Endodermal cell (in vitro differentiated cells): ENCODE data around the gene SLC3A2. TPM values are rescaled to one million over a fixed set of nuclear protein-coding genes. Genes with fewer than 3 reads are reported as not detected.
A peak's percentile ranks its signal among the peaks of the same experiment; 100 is the strongest.

Experiments used
- DNase-seq: peaks from one replicate; pipeline ENCODE4 v3.0.0-alpha.2; 2017
- H3K27ac ChIP-seq: 2 replicates; pipeline ENCODE4 v1.5.1; 2013; ENCODE audit warnings: mild to moderate bottlenecking, low read depth, low read length, moderate library complexity
- H3K27me3 ChIP-seq: 2 replicates; pipeline ENCODE4 v1.6.1; 2013; ENCODE audit warnings: mild to moderate bottlenecking, low read length, moderate library complexity; ENCODE audit not compliant: insufficient read depth, control insufficient read depth, poor library complexity, severe bottlenecking
- H3K36me3 ChIP-seq: 2 replicates; pipeline ENCODE4 v1.7.0; 2013; ENCODE audit warnings: mild to moderate bottlenecking, low read length, moderate library complexity; ENCODE audit not compliant: control insufficient read depth, insufficient read depth
- H3K4me1 ChIP-seq: one replicate; pipeline ENCODE4 v1.7.0; 2013; ENCODE audit warnings: low read length; ENCODE audit not compliant: control insufficient read depth, insufficient read depth
- H3K4me3 ChIP-seq: 2 replicates; pipeline ENCODE4 v1.5.1; 2013; ENCODE audit warnings: mild to moderate bottlenecking, low read length, moderate library complexity
- H3K9ac ChIP-seq: 2 replicates; pipeline ENCODE4 v1.6.1; 2013; ENCODE audit warnings: mild to moderate bottlenecking, low read length, moderate library complexity; ENCODE audit not compliant: poor library complexity, severe bottlenecking; ENCODE audit errors: extremely low read depth
- H3K9me3 ChIP-seq: 2 replicates; pipeline ENCODE4 v1.6.1; 2013; ENCODE audit warnings: mild to moderate bottlenecking, low read length, moderate library complexity; ENCODE audit not compliant: control insufficient read depth
- H3K27ac Mint-ChIP-seq: 2 replicates; pipeline ENCODE4 v1.8.0; 2020; ENCODE audit warnings: mixed read lengths
- H3K27me3 Mint-ChIP-seq: 2 replicates; pipeline ENCODE4 v1.8.0; 2021; ENCODE audit warnings: mild to moderate bottlenecking, mixed read lengths; ENCODE audit not compliant: insufficient read depth
- H3K36me3 Mint-ChIP-seq: 2 replicates; pipeline ENCODE4 v1.8.0; 2020; ENCODE audit warnings: low read depth, mixed read lengths
- H3K4me1 Mint-ChIP-seq: 2 replicates; pipeline ENCODE4 v1.8.0; 2020; ENCODE audit warnings: mixed read lengths
- H3K4me3 Mint-ChIP-seq: 2 replicates; pipeline ENCODE4 v1.8.0; 2020; ENCODE audit warnings: mild to moderate bottlenecking, moderate library complexity, mixed read lengths
- H3K9me3 Mint-ChIP-seq: 2 replicates; pipeline ENCODE4 v1.8.0; 2020; ENCODE audit warnings: mild to moderate bottlenecking, mixed read lengths
- CTCF ChIP-seq: fragments of 200-600 bp; sonication (generic); conservative IDR thresholded peaks from 2 replicates; pipeline ENCODE4 v1.5.0; 2021; ENCODE audit warnings: antibody characterized with exemption, mild to moderate bottlenecking
- WGBS, 2 experiments: methylation state at CpG; one replicate each; pipeline versions ENCODE4 v1.1.5 to v1.1.7; 2013; ENCODE audit warnings: missing lambda C conversion rate in 2 of 2, mixed read lengths in 1 of 2; ENCODE audit not compliant: insufficient coverage in 1 of 2, insufficient read length in 1 of 2; 5-methylcytosine and 5-hydroxymethylcytosine counted together
- total RNA-seq, 2 donors: library from RNA; stranded (reverse); fragmentation: NEBNext Ultra II Directional in 1 of 2; extraction: Animal tissue kit (Norgen Biotek cat#: 25700) in 1 of 2; gene quantifications; 2 replicates in 1 of 2; 3 replicates in 1 of 2; pipeline ENCODE4 v1.2.1, GENCODE V29; 2021

Gene SLC3A2
- total RNA-seq, 2 donors from 2014 or later: 438 to 488 TPM

- no peak overlapping the region for H3K4me3 Mint-ChIP-seq
- no peak overlapping the region for H3K9ac ChIP-seq
- 64 to 71% methylated on average over 5 of the region's 5 CpGs for WGBS, 2 experiments
Measured at GRCh38 chr11:62918531-62918930, 37.8 kb downstream of the SLC3A2 start.

DNA sequence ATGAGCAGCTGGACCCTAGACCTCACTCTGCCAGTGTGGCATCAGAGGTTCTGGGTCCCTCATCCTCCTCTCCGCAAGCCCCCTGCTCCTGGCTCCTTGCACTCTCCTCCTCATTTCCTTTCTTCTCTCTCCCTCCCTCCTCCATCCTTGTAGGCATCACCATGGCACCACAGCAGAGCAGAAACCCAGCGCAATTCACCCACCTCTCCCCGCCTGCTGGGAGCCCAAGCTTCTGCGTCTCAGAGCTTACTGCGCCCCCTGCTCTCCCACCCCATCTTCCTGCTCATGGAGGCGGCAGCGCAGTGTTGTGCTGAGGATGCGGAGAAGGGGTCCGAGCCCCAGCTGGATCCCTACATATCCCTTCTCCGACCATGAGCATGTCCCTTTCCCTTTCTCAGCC, 38.8 kb downstream of the SLC3A2 start:
- Histone ChIP-seq H3K9ac (no peak overlapping the region), H3K27ac (no peak overlapping the region), H3K4me1 (no peaks in the 10 kb centered on the region), H3K27me3 (peaks cover 27% of the 10 kb centered on the region), H3K4me3 (no peak overlapping the region), H3K36me3 (no peaks in the 10 kb centered on the region), H3K9me3 (no peaks in the 10 kb centered on the region)
- H3K4me3 Mint-ChIP-seq: no peak overlapping the region
- no peak overlapping the region for H3K27ac Mint-ChIP-seq
- peaks cover 44% of the 10 kb centered on the region for H3K27me3 Mint-ChIP-seq
- H3K4me1 Mint-ChIP-seq: peaks cover 6% of the 10 kb centered on the region
- no peaks in the 10 kb centered on the region for H3K36me3 Mint-ChIP-seq
- H3K9me3 Mint-ChIP-seq: no peaks in the 10 kb centered on the region
- no peak for DNase-seq
- no peak for TF ChIP-seq CTCF
- WGBS, 2 experiments: 86 to 100% methylated on average over 1 to 10 of the region's 10 CpGs

More at GRCh38 chr11:62918531-62918930, 37.8 kb downstream of the SLC3A2 start:
- Histone ChIP-seq H3K27me3 (peaks cover 17% of the 10 kb centered on the region), H3K4me3 (no peak overlapping the region), H3K4me1 (no peaks in the 10 kb centered on the region), H3K9me3 (no peaks in the 10 kb centered on the region), H3K27ac (no peak overlapping the region), H3K36me3 (no peaks in the 10 kb centered on the region)
- Mint-ChIP-seq H3K36me3 (no peaks in the 10 kb centered on the region), H3K9me3 (no peaks in the 10 kb centered on the region), H3K27ac (no peak overlapping the region), H3K4me1 (peaks cover 6% of the 10 kb centered on the region), H3K27me3 (peaks cover 35% of the 10 kb centered on the region)
- DNase-seq: no peak
- TF ChIP-seq CTCF: no peak

- Mint-ChIP-seq H3K27me3 (peaks cover 50% of the 10 kb centered on the region), H3K9me3 (no peaks in the 10 kb centered on the region), H3K27ac (no peak overlapping the region), H3K4me1 (peaks cover 6% of the 10 kb centered on the region), H3K4me3 (no peak overlapping the region), H3K36me3 (no peaks in the 10 kb centered on the region)
- TF ChIP-seq CTCF: no peak
- Histone ChIP-seq H3K9ac (no peak overlapping the region), H3K27ac (no peak overlapping the region), H3K9me3 (no peaks in the 10 kb centered on the region), H3K36me3 (no peaks in the 10 kb centered on the region), H3K4me1 (no peaks in the 10 kb centered on the region), H3K4me3 (no peak overlapping the region), H3K27me3 (peaks cover 33% of the 10 kb centered on the region)
- 79 to 90% methylated on average over 7 to 11 of the region's 11 CpGs for WGBS, 2 experiments
- peak; percentile 33 for DNase-seq
Measured at GRCh38 chr11:62919898-62920640, 39.4 kb downstream of the SLC3A2 start.
